Left lung (tissue), 10 donors: ENCODE data around the gene TMSB4X. TPM values are rescaled to one million over a fixed set of nuclear protein-coding genes. Genes with fewer than 3 reads are reported as not detected.
"Not testable (repeated sequence)": the region's sequence is repeated elsewhere in the genome, so short reads cannot be mapped to it uniquely, and the experiment has no call there.

Experiments
- ATAC-seq: fragments of 200-7000 bp; cut with Tn5 transposase; one replicate; pipeline ENCODE4 v1.9.1; 2020; ENCODE audit warnings: moderate library complexity
- DNase-seq, 4 donors: peaks; one replicate each; pipeline ENCODE4 v3.0.0-alpha.2; 2013 to 2020
- H3K27ac ChIP-seq, 2 donors: fragments of 200-600 bp; sonication (generic) in 1 of 2; one replicate each; pipeline versions ENCODE4 v1.5.0 to v1.8.0; 2020 to 2021
- H3K27me3 ChIP-seq, 2 donors: fragments of 200-600 bp; sonication (generic) in 1 of 2; one replicate each; pipeline versions ENCODE4 v1.5.0 to v1.8.0; 2020 to 2021
- H3K36me3 ChIP-seq, 2 donors: fragments of 200-600 bp; sonication (generic) in 1 of 2; one replicate each; pipeline versions ENCODE4 v1.5.0 to v1.8.0; 2020 to 2021
- H3K4me1 ChIP-seq, 2 donors: fragments of 200-600 bp; one replicate each; pipeline ENCODE4 v1.8.0; 2021
- H3K4me3 ChIP-seq, 2 donors: fragments of 200-600 bp; sonication (generic) in 1 of 2; one replicate each; pipeline versions ENCODE4 v1.5.0 to v1.8.0; 2020 to 2021; ENCODE audit warnings: mild to moderate bottlenecking in 1 of 2
- H3K9me3 ChIP-seq, 2 donors: fragments of 200-600 bp; sonication (generic) in 1 of 2; one replicate each; pipeline versions ENCODE4 v1.5.0 to v1.8.0; 2020 to 2021
- CTCF ChIP-seq, 2 donors: fragments of 200-600 bp; sonication (generic) in 1 of 2; IDR thresholded peaks; one replicate each; pipeline versions ENCODE4 v1.5.0 to v1.8.0; 2021; ENCODE audit warnings: antibody characterized with exemption in 2 of 2
- intact Hi-C, 2 donors: fragments of 100-400 bp; cut with DNase I; formaldehyde crosslinking; loops; one replicate each; pipeline versions ENCODE4 v1.11.2 to v1.14.2; 2022
- polyA plus RNA-seq, 6 donors: library from polyadenylated mRNA; unstranded; fragments of 120-200 nt; gene quantifications; one replicate each; pipeline ENCODE4 v1.2.1, GENCODE V29; 2013; ENCODE audit not compliant: insufficient read length in 6 of 6
- total RNA-seq, 2 donors: library from RNA; stranded (reverse); fragmentation: NEBNext Ultra II Directional; extraction: Animal tissue kit (Norgen Biotek cat#: 25700); gene quantifications; one replicate each; pipeline ENCODE4 v1.2.1, GENCODE V29; 2021
- donor health status: DM: no; HTN: yes; CAD: no.
- donor health status: DM: no; HTN: no; CAD: no.

TMSB4X gene
- total and polyA plus RNA-seq, 8 donors = 3,301 to 4,791 (median 3,530) TPM

DNA sequence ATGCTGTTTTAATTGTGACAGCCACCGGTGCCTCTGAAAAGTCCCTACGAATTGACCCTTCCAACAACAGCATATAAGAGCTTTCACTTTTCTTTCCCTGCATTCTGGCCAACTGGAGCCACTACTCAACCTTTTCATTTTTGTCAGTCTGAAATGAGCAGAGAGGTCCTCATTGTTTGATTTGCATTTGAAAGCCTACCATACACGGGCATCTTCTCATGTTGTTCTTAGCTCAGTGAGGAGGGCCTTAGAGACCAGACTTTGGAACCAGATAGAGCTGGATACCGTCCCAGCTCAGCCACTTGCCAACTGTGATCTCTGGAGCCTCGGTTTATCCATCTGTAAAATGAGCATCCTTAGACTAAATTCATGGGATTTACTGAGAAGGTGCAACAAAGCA is 16.9 kb upstream of the TMSB4X start:
- DNase-seq = no peak

GRCh38 chrX:12958461-12958860 is 16.4 kb upstream of the TMSB4X start:
- ATAC-seq = no peak
- Histone ChIP-seq H3K4me3 (no peak overlapping the region), H3K9me3 (no peaks in the 10 kb centered on the region), H3K27ac (no peak overlapping the region), H3K27me3 (no peaks in the 10 kb centered on the region), H3K4me1 (peaks cover 10 to 31% of the 10 kb centered on the region in 2 donors), H3K36me3 (no peaks in the 10 kb centered on the region)
- DNase-seq = no peak
- no peak for TF ChIP-seq CTCF (IDR thresholded peaks at IDR 0.05)
- intact Hi-C loops = no loop called here

More for the DNA sequence above, 16.9 kb upstream of the TMSB4X start:
- H3K9me3 ChIP-seq = no peaks in the 10 kb centered on the region
- no peaks in the 10 kb centered on the region for H3K27me3 ChIP-seq
- H3K27ac ChIP-seq = peak overlapping the region in 1 of 2 donors; percentile 94
- no peak overlapping the region for H3K4me3 ChIP-seq
- intact Hi-C loops = no loop called here
- peaks cover 10 to 31% of the 10 kb centered on the region in 2 donors for H3K4me1 ChIP-seq
- no peaks in the 10 kb centered on the region for H3K36me3 ChIP-seq
- no peak for TF ChIP-seq CTCF (IDR thresholded peaks at IDR 0.05)
- no peak for ATAC-seq

GRCh38 chrX:12961196-12961718 is 13.7 kb upstream of the TMSB4X start:
- H3K27me3 ChIP-seq = no peaks in the 10 kb centered on the region
- peak overlapping the region in 1 of 2 donors; percentile 28 for H3K27ac ChIP-seq
- no peaks in the 10 kb centered on the region for H3K36me3 ChIP-seq
- DNase-seq (no peak), ATAC-seq (no peak)
- TF ChIP-seq CTCF (IDR thresholded peaks at IDR 0.05) = no peak
- intact Hi-C loops = no loop called here
- peaks cover 4 to 11% of the 10 kb centered on the region in 2 donors for H3K4me1 ChIP-seq
- no peak overlapping the region for H3K4me3 ChIP-seq
- H3K9me3 ChIP-seq = no peaks in the 10 kb centered on the region

DNA sequence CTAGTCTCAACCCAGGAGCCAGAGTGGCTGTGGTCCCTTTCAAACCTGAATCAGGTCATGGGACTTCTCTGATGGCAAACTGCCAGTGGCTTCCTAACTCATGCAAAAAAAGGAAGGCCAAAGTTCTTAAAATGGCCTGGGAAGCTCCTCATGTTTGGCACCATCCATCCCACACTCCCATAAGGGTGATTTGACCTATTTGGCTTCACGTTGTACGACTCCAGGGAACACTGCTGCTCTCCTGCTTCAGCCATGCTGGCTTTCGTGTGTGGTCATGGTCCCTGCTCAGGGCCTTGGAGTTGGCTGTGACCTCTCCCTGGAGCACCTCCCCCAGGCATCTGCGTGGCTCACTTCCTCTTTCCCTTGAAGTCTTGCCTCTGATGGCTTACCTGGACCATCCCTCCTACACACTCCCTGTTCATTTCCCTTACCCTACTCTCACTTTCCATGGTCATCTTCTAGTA is 12.8 kb upstream of the TMSB4X start:
- ATAC-seq (no peak), DNase-seq (no peak)
- intact Hi-C loops = no loop called here
- Histone ChIP-seq H3K27me3 (no peaks in the 10 kb centered on the region), H3K36me3 (no peaks in the 10 kb centered on the region), H3K4me3 (no peak overlapping the region), H3K9me3 (no peaks in the 10 kb centered on the region), H3K4me1 (peaks cover 0 to 9% of the 10 kb centered on the region in 2 donors), H3K27ac (peak overlapping the region in 1 of 2 donors; percentile 28)
- TF ChIP-seq CTCF (IDR thresholded peaks at IDR 0.05) = no peak

DNA sequence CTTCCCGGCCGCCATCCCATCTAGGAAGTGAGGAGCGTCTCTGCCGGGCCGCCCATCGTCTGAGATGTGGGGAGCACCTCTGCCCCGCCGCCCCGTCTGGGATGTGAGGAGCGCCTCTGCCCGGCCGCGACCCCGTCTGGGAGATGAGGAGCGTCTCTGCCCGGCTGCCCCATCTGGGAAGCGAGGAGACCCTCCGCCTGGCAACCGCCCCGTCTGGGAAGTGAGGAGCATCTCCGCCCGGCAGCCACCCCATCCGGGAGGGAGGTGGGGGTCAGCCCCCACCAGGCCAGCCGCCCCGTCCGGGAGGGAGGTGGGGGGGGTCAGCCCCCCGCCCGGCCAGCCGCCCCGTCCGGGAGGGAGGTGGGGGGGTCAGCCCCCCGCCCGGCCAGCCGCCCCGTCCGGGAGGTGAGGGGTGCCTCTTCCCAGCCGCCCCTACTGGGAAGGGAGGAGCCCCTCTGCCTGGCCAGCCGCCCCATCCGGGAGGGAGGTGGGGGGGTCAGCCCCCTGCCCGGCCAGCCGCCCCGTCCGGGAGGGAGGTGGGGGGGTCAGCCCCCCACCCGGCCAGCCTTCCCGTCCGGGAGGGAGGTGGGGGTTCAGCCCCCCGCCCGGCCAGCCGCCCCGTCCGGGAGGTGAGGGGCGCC is 11.6 kb upstream of the TMSB4X start:
- DNase-seq, H3K27ac ChIP-seq, H3K9me3 ChIP-seq, H3K4me3 ChIP-seq, H3K4me1 ChIP-seq, H3K36me3 ChIP-seq, ATAC-seq, H3K27me3 ChIP-seq, intact Hi-C loops: not testable (repeated sequence)
